NCI-H1092 treated with DMSO at 0.1 percent for 48 hours (cell line): Measurements from ENCODE around the gene RRAD.
"Not testable (repeated sequence)": the region's sequence is repeated elsewhere in the genome, so short reads cannot be mapped to it uniquely, and the experiment has no call there.

Experiments
- DNase-seq: peaks from one replicate; lab custom pipeline; 2025; lab: John Stamatoyannopoulos, UW

Gene RRAD

DNA sequence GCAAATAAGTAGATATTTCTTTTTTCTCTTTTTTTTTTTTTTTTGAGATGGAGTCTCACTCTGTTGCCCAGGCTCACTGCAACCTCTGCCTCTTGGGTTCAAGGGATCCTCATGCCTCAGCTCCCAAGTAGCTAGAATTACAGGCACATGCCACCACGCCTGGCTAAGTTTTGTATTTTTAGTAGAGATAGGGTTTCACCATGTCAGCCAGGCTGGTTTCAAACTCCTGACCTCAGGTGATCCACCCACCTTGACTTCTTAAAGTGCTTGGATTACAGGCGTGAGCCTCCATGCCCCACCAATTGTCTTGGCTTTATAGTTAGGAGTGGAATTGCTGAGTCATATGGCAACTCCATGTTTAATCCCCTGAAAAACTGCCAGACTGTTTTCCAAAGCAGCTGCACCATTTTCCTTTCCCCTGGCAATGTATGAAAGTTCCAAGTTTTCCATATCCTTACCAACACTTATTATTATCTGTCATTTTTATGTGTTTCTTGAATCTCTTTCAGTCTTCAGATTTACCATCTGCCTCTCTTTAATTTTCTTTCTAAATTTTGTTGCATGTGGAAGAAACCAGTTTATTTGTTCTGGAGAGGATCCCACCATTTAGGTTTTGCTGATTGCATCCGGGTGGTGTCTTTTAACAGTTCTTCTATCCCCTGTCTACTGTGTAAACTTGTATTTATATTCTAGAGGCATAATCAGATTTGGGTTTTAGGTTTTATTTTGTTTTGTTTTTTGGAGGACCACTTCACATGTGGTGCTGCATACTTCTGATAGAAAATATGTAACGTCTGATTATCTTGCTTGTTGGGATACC, 25.8 kb upstream of the RRAD start:
- no peak for DNase-seq

DNA sequence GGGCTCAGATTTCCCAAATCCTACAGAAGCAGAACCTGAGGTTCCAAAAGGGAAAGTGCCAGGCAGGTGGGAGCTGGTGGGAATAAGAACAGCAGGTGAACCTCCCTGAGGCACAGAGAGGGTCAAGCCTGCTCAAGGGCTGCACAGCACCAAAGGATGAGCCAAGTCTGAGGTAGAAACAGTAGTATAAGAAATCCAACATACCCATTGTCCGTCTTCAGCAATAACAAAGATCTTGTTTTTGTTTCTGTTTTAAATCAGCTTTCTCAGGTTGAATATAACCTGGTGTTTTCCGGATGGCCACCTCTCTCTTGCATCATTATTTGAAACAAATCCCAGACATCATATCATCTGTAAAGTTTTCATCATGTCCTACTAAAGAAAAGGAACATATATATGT, 25.1 kb upstream of the RRAD start:
- DNase-seq: no peak

GRCh38 chr16:66949472-66949871, 24.1 kb upstream of the RRAD start:
- no peak for DNase-seq

- DNase-seq: no peak
Measured at GRCh38 chr16:66948837-66949225, 23.5 kb upstream of the RRAD start.

GRCh38 chr16:66948134-66948836, 22.9 kb upstream of the RRAD start:
- no peak for DNase-seq

DNA sequence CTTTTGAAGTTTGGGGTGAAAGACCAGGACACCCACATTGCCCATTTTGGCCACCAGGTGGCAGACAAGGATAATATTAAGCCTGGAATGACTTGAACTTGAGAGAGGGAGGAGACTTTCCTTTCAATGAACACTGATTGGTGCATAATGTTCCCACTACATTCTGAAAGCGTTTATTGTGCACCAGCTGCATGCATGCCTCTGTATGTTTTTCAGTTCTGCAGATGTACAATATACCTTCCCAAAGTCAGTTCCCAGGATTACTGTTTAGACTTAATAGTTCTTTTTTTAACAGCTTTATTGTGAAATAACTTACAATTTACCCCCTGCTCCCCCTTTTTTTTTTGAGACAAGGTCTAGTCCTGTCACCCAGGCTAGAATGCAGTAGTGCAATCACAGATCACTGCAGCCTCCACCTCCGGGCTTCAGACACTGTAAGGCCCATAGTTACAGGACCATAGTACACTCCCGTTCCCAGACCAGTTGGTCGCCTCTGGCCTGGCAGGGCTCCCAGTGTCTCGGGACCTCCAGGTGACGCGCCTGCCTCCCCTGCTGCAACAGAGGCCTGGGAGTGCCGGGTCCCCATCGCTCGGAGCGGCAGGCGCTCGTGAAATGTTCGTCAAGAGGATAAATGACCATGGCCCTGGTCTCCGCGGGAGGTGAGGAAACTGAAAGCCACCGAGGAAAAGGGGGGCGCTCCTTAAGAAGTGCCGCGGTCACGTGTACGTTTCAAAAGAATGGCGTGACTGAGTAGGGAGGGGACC, 22.1 kb upstream of the RRAD start:
- DNase-seq: peak; percentile 80

DNA sequence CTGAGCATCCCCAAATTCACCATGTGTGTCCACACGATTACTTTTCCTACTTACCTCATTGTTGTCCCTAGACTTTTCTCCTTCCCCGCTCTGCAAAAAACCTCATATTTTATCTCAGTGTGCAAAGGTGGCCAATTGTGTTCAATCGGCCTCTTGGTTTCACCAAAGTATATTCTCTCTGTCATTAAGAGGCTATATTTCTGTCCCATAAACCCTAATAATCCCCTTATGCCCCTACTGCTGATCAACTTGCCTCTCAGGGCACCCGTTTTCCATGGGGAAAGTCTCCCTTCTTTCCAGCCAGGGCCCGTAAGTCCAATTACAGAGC, 21.6 kb upstream of the RRAD start:
- no peak for DNase-seq

- DNase-seq: no peak
Measured at GRCh38 chr16:66946541-66946940, 21.2 kb upstream of the RRAD start.

DNA sequence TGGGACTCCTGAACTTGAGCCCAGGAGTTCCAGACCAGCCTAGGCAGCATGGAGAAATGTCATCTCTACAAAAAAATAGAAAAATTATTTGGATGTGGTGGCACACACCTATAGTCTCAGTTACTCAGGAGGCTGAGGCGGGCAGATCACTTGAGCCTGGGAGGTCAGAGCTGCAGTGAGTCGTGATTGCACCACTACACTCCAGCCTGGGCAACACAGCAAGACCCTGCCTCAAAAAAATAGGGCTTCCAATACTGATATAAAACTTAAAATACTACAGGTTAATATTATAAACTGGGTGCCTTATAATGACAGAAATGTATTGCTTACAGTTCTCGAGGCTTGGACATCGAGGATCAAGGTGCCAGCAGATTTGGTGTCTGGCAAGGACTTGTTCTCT, 20.6 kb upstream of the RRAD start:
- DNase-seq: no peak

- not testable (repeated sequence) for DNase-seq
Measured at GRCh38 chr16:66944971-66945370, 19.6 kb upstream of the RRAD start.

GRCh38 chr16:66944054-66944441, 18.7 kb upstream of the RRAD start:
- DNase-seq: no peak

DNA sequence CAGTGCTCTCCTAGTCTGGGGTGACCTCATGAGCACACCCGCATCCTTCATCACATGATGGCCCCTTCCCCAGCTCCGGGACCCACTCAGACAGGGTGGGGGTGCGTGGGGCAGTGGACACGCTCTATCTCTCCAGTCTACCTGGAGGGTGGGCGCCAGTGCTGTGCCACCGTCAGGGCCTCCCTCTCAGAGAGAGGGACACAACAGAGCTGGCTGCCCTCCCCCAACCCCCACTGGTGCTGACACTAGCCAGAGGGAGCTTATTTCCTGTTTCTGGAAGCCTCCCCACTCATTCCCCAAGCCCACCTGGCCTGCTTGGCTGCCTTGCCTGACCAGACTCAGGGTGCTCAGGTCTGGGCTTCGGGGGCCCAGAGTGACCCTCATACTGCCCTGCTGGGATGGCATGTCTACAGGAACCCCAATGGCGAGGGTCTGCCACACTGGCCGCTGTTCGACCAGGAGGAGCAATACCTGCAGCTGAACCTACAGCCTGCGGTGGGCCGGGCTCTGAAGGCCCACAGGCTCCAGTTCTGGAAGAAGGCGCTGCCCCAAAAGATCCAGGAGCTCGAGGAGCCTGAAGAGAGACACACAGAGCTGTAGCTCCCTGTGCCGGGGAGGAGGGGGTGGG, 18.2 kb upstream of the RRAD start:
- no peak for DNase-seq

- no peak for DNase-seq
Measured at GRCh38 chr16:66942981-66943380, 17.6 kb upstream of the RRAD start.

DNA sequence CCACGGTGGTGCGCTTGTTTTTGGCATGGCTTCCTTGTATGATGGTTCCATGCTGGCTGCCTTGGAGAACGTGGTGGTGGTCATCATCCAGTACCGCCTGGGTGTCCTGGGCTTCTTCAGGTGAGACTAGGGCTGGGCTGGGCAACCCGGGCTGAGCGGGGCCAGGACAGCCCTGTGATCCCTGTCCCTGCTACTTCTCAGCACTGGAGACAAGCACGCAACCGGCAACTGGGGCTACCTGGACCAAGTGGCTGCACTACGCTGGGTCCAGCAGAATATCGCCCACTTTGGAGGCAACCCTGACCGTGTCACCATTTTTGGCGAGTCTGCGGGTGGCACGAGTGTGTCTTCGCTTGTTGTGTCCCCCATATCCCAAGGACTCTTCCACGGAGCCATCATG, 14.9 kb upstream of the RRAD start:
- DNase-seq: no peak

DNA sequence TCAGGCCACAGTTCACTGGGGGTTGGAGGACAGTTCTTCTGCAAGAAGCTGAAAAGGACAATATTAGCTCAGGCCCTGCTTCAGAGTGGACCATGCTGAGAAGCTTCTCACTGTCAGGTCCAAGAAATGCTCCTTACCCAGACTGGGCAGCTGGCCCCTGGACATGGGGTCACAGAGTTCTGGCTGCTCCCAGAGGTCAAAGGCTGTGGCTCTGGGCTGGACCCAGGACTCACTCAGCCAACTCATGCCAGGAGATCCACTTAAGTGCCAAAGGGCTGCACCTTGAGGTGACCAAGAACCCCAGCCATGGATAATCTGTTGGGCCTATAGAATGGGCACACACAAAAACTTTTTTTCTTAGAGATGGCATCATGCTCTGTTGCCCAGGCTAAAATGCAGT, 14.0 kb upstream of the RRAD start:
- DNase-seq: no peak

- DNase-seq: no peak
Measured at GRCh38 chr16:66937725-66938337, 12.5 kb upstream of the RRAD start.

GRCh38 chr16:66936889-66937554, 11.7 kb upstream of the RRAD start:
- no peak for DNase-seq

GRCh38 chr16:66936462-66936861, 11.1 kb upstream of the RRAD start:
- DNase-seq: no peak

- DNase-seq: no peak
Measured at GRCh38 chr16:66935314-66936011, 10.1 kb upstream of the RRAD start, which contains the start of gene CES2. CES2 (plus strand) TSS chr16:66935516; CDS start chr16:66935636, 120 bp downstream.

DNA sequence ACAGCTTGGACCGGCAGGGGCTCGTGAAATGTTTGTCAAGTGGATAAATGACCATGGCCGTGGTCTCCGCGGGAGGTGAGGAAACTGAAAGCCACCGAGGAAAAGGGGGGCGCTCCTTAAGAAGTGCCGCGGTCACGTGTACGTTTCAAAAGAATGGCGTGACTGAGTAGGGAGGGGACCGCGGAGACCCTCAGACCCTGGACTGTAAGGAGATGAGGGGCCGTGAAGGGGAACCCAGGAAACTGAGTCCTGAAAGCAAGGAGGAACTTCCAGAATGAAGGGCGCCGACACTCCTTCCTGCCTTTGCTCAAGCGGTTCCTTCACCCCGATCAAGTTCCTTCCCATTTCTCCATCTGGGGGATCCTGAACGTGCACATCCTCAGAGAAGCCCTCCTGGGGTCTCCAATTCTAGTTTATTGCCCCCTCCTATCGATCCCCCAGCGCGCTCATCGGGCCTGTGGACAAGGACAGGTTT, 9.5 kb upstream of the RRAD start:
- DNase-seq: not testable (repeated sequence)
